Kidney (tissue), 14 donors: ENCODE data around the gene CCNT2. TPM values are rescaled to one million over a fixed set of nuclear protein-coding genes. Genes with fewer than 3 reads are reported as not detected.

Experiments
- DNase-seq, 5 donors: peaks; one replicate each; pipeline ENCODE4 v3.0.0-alpha.2; 2013 to 2020
- FAIRE-seq: peaks from 2 replicates; lab custom pipeline; 2012; peaks lifted over from hg19 to GRCh38; lab: Jason Lieb, UNC
- H3K27ac ChIP-seq, 2 donors: one replicate each; pipeline ENCODE4 v1.7.0; 2013; ENCODE audit warnings: low read depth in 2 of 2, low read length in 2 of 2, inconsistent platforms in 1 of 2
- H3K27me3 ChIP-seq: one replicate; pipeline ENCODE4 v1.7.1; 2013; ENCODE audit warnings: low read length, inconsistent platforms; ENCODE audit not compliant: control insufficient read depth, insufficient read depth
- H3K36me3 ChIP-seq, 3 donors: one replicate each; pipeline versions ENCODE4 v1.7.0 to v1.7.1; 2013; ENCODE audit warnings: low read length in 3 of 3, control low read depth in 1 of 3, inconsistent platforms in 1 of 3; ENCODE audit not compliant: insufficient read depth in 3 of 3, control insufficient read depth in 2 of 3
- H3K4me1 ChIP-seq, 3 donors: one replicate each; pipeline versions ENCODE4 v1.7.0 to v1.7.1; 2013; ENCODE audit warnings: low read length in 3 of 3, inconsistent platforms in 1 of 3, low read depth in 1 of 3; ENCODE audit not compliant: control insufficient read depth in 2 of 3, insufficient read depth in 2 of 3
- H3K4me3 ChIP-seq, 3 donors: one replicate each; pipeline versions ENCODE4 v1.7.0 to v1.8.1; 2013; ENCODE audit warnings: low read length in 3 of 3, control low read depth in 1 of 3, inconsistent platforms in 1 of 3
- H3K9ac ChIP-seq, 3 donors: one replicate each; pipeline versions ENCODE4 v1.7.0 to v1.7.1; 2013; ENCODE audit warnings: low read length in 3 of 3, control low read depth in 1 of 3, inconsistent platforms in 1 of 3
- H3K9me3 ChIP-seq, 3 donors: one replicate each; pipeline versions ENCODE4 v1.7.0 to v1.7.1; 2013; ENCODE audit warnings: low read length in 3 of 3, control low read depth in 1 of 3, inconsistent platforms in 1 of 3; ENCODE audit not compliant: control insufficient read depth in 2 of 3, insufficient read depth in 1 of 3
- CTCF ChIP-seq: IDR thresholded peaks from 3 replicates; pipeline ENCODE4 v1.5.1; 2012; ENCODE audit warnings: mild to moderate bottlenecking, moderate library complexity, borderline replicate concordance; ENCODE audit not compliant: insufficient read depth; ENCODE audit errors: extremely low read depth
- intact Hi-C: fragments of 100-400 bp; cut with DNase I; formaldehyde crosslinking; loops from one replicate; pipeline ENCODE4 v1.11.1; 2022
- polyA plus RNA-seq: library from polyadenylated mRNA; stranded (reverse); fragments of 350-450 nt; fragmentation: Illumina TruSeq; extraction: RNeasy Lipid Tissue Mini Kit (QIAGEN cat#74804); gene quantifications from one replicate; pipeline ENCODE4 v1.2.3, GENCODE V29; 2014; ENCODE audit warnings: low read depth, low replicate concordance; ENCODE audit not compliant: insufficient read depth
- total RNA-seq: library from RNA; stranded (reverse); fragmentation: NEBNext Ultra II Directional; extraction: Animal tissue kit (Norgen Biotek cat#: 25700); gene quantifications from one replicate; pipeline ENCODE4 v1.2.1, GENCODE V29; 2021
- donor health status: control.
- donor health status: control.
- donor health status: control.
- donor health status: control.
- donor health status: control.
- donor health status: DM: yes; HTN: yes; CAD: no.
- donor health status: Normal renal cell carcinoma (clear cell type).

Gene CCNT2
- total and polyA plus RNA-seq, 2 donors from 2014 or later, result 7.0 to 42.1 TPM

DNA sequence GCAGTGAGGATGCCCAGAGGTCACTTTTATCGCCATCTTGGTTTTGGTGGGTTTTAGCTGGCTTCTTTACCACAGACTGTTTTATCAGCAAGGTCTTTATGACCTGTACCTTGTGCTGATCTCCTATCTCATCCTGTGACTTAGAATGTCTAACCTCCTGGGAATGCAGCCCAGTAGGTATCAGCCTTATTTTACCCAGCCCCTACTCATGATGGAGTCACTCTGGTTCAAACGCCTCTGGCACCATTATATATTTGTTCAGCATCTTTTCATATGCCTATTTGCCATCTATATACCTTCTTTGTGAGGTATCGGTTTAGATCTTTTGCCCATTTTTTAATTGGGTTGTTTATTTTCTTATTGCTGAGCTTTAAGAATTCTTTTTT, 7.2 kb upstream of the CCNT2 start:
- no peak for TF ChIP-seq CTCF
- H3K4me3 ChIP-seq, result no peak overlapping the region
- intact Hi-C loops, result no loop called here
- no peak overlapping the region for H3K27ac ChIP-seq
- no peak overlapping the region for H3K9ac ChIP-seq
- no peaks in the 10 kb centered on the region for H3K27me3 ChIP-seq
- no peaks in the 10 kb centered on the region for H3K9me3 ChIP-seq
- DNase-seq (no peak), FAIRE-seq (no peak)
- no peaks in the 10 kb centered on the region for H3K4me1 ChIP-seq
- no peaks in the 10 kb centered on the region for H3K36me3 ChIP-seq

GRCh38 chr2:134912361-134912760, 6.3 kb upstream of the CCNT2 start:
- Histone ChIP-seq H3K27ac (no peak overlapping the region), H3K4me3 (no peak overlapping the region), H3K27me3 (no peaks in the 10 kb centered on the region), H3K4me1 (peaks cover 0 to 2% (median 0%) of the 10 kb centered on the region in 3 donors), H3K36me3 (no peaks in the 10 kb centered on the region), H3K9ac (no peak overlapping the region), H3K9me3 (no peaks in the 10 kb centered on the region)
- no peak for DNase-seq
- FAIRE-seq, result no peak
- intact Hi-C loops, result no loop called here
- TF ChIP-seq CTCF, result no peak

DNA sequence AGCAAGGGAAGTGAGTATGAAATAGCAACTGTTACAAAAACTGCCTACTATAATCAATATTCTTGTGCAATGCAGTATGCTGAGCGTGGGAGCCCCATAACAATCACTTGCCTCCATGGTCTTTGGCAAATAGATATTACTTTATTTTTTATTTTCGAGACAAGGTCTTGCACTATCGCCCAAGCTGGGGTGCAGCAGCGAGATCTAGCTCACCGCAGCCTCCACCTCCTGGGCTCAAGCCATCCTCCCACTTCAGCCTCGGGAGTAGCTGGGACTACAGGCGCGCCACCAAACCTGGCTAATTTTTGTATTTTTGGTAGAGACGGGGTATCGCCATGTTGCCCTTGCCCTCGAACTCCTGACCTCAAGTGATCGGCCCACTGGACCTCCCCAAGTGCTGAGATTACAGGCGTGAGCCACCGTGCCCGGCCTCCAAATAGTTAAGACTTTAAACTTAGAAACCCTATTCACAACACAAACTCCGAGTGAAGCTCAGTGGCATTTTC, 1.2 kb upstream of the CCNT2 start:
- no peaks in the 10 kb centered on the region for H3K27me3 ChIP-seq
- no peaks in the 10 kb centered on the region for H3K36me3 ChIP-seq
- peak overlapping the region; percentile 77 to 98 for H3K27ac ChIP-seq
- intact Hi-C loops, result no loop called here
- FAIRE-seq, result no peak
- H3K4me1 ChIP-seq, result peaks cover 0 to 7% (median 3%) of the 10 kb centered on the region in 3 donors
- TF ChIP-seq CTCF, result no peak
- DNase-seq, result peak in 3 of 5 donors; percentile 11 to 75 (median 73)
- no peaks in the 10 kb centered on the region for H3K9me3 ChIP-seq
- peak overlapping the region; percentile 89 to 92 (median 92) for H3K9ac ChIP-seq
- H3K4me3 ChIP-seq, result peak overlapping the region; percentile 78 to 94 (median 94)
